Measurements from ENCODE around the gene FUT7.

The FUT7 gene

DNA sequence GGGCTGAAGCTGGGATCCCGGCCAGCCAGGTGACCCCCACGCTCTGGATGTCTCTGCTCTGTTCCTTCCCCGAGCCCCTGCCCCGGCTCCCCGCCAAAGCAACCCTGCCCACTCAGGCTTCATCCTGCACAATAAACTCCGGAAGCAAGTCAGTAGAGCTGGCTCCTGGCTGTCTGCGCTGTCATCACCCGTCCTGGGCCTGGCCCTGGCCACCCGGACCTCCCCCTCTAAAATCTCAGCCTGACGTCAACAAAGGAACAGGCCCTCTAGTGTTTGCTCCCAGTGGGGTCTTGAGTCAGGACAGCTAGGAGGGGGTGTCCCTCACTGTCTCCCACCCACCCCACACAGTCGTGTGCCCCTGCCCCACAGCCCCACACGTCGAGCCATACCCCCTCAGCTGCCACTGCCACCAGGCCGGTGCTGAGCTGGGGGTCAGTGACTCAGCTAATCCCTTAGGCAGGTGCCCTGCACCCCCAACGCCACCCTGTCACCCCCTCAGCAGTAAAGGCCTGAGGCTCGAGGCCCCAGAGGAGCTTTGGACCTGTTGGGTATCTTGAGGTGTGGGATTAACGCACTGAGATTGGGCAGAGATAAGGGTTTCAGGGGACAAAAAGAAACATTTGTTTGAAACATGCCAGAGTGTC is 50.2 kb downstream of the FUT7 start:
- no peak for FAIRE-seq

DNA sequence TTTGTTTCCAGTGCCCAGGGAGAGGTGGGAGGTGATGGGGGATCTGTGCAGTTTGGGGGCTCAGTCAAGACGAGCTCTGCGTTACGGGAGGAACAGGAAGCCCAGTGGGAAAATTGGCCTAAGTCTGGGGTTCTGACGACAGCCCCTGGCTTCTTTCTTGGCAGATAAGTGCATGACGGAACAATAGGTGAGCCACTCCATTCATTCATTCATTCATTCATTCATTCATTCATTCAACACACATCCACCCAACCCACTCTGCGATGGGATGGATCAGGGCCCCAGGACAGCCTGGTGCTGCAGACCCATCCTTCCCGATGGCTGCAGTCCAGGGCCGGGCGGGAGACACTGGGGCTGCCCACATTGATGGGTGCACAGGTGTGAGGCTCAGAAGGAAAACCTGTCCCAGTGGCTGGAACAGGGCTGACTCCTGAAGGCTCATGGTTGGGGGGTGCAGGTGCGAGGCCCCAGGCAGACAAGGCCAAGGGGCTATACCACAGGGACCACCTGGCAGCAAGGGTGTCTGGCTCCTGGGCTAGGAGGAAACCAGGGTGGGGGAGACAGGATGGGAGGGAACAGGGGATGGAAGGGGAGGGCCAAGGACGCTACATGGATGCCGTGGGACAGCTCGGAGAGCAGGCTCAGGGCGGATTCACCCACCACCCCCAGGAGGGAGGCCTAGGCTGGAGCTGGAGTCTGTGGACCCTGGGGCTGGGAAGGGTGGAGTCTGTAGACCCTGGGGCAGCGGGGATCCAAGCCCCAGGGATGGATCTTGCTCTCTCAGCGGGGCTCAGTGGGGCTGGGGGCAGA is 51.0 kb downstream of the FUT7 start:
- FAIRE-seq: no peak
